MM.1S (cell line): ENCODE measurements around the gene NCS1.

Experiments
- CTCF ChIP-seq: fragments of 300-600 bp; sonication (generic); IDR thresholded peaks from 2 replicates; pipeline ENCODE4 v1.5.1; 2016; ENCODE audit warnings: antibody characterized with exemption, low read length, mixed read lengths
- EZH2phosphoT487 ChIP-seq: fragments of 300-600 bp; sonication (generic); IDR thresholded peaks from 2 replicates; pipeline ENCODE4 v1.6.1; 2018; ENCODE audit warnings: antibody characterized with exemption, low read length

- TF ChIP-seq CTCF (no peak), EZH2phosphoT487 (no peak)
These were observed 62.4 kb downstream of the NCS1 start for GRCh38 chr9:130234340-130235260.
